Stimulated activated naive CD8-positive, alpha-beta T cell treated with anti-CD3 and anti-CD28 coated beads, Interleukin-15, Interleukin-2, amounts not matched to agents 100 ng/mL and 50 ng/mL, for 24 hours (primary cell): ENCODE data around the gene SKOR1.
A peak's percentile ranks its signal among the peaks of the same experiment; 100 is the strongest.

Experiments used
- H3K27ac Mint-ChIP-seq: one replicate; pipeline ENCODE4 v1.8.0; 2021; ENCODE audit warnings: mild to moderate bottlenecking, mixed read lengths
- H3K27me3 Mint-ChIP-seq: one replicate; pipeline ENCODE4 v1.8.0; 2021; ENCODE audit warnings: mixed read lengths
- H3K36me3 Mint-ChIP-seq: one replicate; pipeline ENCODE4 v1.8.0; 2021; ENCODE audit warnings: low read depth, mixed read lengths
- H3K4me1 Mint-ChIP-seq: one replicate; pipeline ENCODE4 v1.8.0; 2021; ENCODE audit warnings: low read depth, mixed read lengths
- H3K4me3 Mint-ChIP-seq: one replicate; pipeline ENCODE4 v1.8.0; 2021; ENCODE audit warnings: mild to moderate bottlenecking, mixed read lengths
- H3K9me3 Mint-ChIP-seq: one replicate; pipeline ENCODE4 v1.8.0; 2021; ENCODE audit warnings: mixed read lengths

Gene SKOR1

DNA sequence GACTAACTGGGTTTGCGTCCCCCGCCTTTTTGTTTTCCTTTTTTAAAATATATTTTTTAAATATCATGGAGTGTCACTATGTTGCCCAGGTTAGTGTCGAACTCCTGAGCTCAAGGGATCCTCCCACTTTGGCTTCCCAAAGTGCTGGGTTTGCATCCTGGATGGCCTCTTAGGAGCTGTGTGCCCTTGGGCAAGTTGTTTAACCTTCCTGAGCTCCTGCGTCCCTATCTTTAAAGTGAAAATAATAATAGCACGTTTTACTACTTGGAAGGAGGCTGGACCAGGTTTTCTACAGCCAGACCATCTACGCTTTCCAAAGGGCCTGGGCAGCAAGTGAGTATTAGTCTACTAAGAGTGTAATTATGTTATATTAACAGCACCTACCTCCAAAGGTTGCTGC lies 58.7 kb downstream of the SKOR1 start:
- Mint-ChIP-seq H3K9me3 (no peaks in the 10 kb centered on the region), H3K27me3 (peaks cover 19% of the 10 kb centered on the region), H3K4me1 (peaks cover 20% of the 10 kb centered on the region), H3K27ac (no peak overlapping the region), H3K36me3 (no peaks in the 10 kb centered on the region), H3K4me3 (peak overlapping the region; percentile 72)
